Measurements from ENCODE around the gene TMEM143. TPM values are rescaled to one million over a fixed set of nuclear protein-coding genes. Genes with fewer than 3 reads are reported as not detected.

Gene TMEM143
- total RNA-seq, 1 experiment from 2014 or later, result 15.2 TPM

GRCh38 chr19:48319647-48320541 is 43.8 kb downstream of the TMEM143 start:
- no peaks in the 10 kb centered on the region for H3K79me2 ChIP-seq (ENCODE audit: insufficient read depth, low read length)
- peak overlapping the region; percentile 50 for H3K4me2 ChIP-seq (ENCODE audit: insufficient read depth, insufficient read length, low read length)

More at GRCh38 chr19:48319647-48320541, 43.8 kb downstream of the TMEM143 start:
- H3K27me3 Mint-ChIP-seq (ENCODE audit: low read depth), result peaks cover 10% of the 10 kb centered on the region
- H3K4me1 Mint-ChIP-seq, result peaks cover 27 to 43% of the 10 kb centered on the region in 2 experiments
- no peak overlapping the region for H2BK120ac ChIP-seq (ENCODE audit: low read depth, low read length, poor library complexity, severe bottlenecking)
- no peaks in the 10 kb centered on the region for H3K4me1 ChIP-seq (ENCODE audit: insufficient read depth, low read length)
- H4K8ac ChIP-seq (replicated peaks; ENCODE audit: insufficient read length, low read depth, low read length), result no peak overlapping the region
- no peak overlapping the region for H3T11ph ChIP-seq (ENCODE audit: low read length)
- no peak overlapping the region for H3K23ac ChIP-seq (ENCODE audit: insufficient read length, low read depth, low read length)
- no peak overlapping the region for H4K91ac ChIP-seq (ENCODE audit: insufficient read length, low read depth, low read length)
- no peak overlapping the region for H3K4ac ChIP-seq (ENCODE audit: low read depth, low read length)
- H3K14ac ChIP-seq (ENCODE audit: insufficient read depth, low read length), result peak overlapping the region; percentile 19; the same call in 1 of the 2 replicates
- no peaks in the 10 kb centered on the region for H3K9me3 Mint-ChIP-seq
- no peak overlapping the region for H3K56ac ChIP-seq (ENCODE audit: insufficient read length, low read depth, low read length)
- H4K20me1 ChIP-seq (ENCODE audit: control insufficient read depth, insufficient read depth, insufficient read length), result no peaks in the 10 kb centered on the region
- H4K5ac ChIP-seq (ENCODE audit: insufficient read length, low read depth, low read length), result no peak overlapping the region
- peaks cover 4% of the 10 kb centered on the region for H3K23me2 ChIP-seq (ENCODE audit: insufficient read length, low read depth, low read length, poor library complexity, severe bottlenecking)
- H3K36me3 Mint-ChIP-seq (ENCODE audit: insufficient read depth in 1 of 3, low read depth in 3 of 3), result no peaks in the 10 kb centered on the region; a peak in 1 of 7 replicates
- TF ChIP-seq, protein P1, sequence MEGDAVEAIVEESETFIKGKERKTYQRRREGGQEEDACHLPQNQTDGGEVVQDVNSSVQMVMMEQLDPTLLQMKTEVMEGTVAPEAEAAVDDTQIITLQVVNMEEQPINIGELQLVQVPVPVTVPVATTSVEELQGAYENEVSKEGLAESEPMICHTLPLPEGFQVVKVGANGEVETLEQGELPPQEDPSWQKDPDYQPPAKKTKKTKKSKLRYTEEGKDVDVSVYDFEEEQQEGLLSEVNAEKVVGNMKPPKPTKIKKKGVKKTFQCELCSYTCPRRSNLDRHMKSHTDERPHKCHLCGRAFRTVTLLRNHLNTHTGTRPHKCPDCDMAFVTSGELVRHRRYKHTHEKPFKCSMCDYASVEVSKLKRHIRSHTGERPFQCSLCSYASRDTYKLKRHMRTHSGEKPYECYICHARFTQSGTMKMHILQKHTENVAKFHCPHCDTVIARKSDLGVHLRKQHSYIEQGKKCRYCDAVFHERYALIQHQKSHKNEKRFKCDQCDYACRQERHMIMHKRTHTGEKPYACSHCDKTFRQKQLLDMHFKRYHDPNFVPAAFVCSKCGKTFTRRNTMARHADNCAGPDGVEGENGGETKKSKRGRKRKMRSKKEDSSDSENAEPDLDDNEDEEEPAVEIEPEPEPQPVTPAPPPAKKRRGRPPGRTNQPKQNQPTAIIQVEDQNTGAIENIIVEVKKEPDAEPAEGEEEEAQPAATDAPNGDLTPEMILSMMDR (conservative IDR thresholded peaks at IDR 0.05), result peak; percentile 88
- no peak overlapping the region for H2BK12ac ChIP-seq (ENCODE audit: insufficient read length, low read depth, low read length)
- no peak overlapping the region for H2AK5ac ChIP-seq (ENCODE audit: insufficient read length, low read length)
- no peak overlapping the region for H3K9ac ChIP-seq (ENCODE audit: extremely low read depth, insufficient read length, low read length)
- no peaks in the 10 kb centered on the region for H3K79me1 ChIP-seq (ENCODE audit: insufficient read depth, low read depth, low read length, poor library complexity, severe bottlenecking)
- H2BK15ac ChIP-seq (ENCODE audit: low read depth, low read length), result no peak overlapping the region; the same call in 1 of the 2 replicates
- DNase-seq, result peak; percentile 88
- H3K27ac ChIP-seq (ENCODE audit: insufficient read length, low read depth, low read length), result no peak overlapping the region
- no CpG with 5 or more reads among the region's 16 CpGs for WGBS (ENCODE audit: extremely low coverage, insufficient read length, low lambda C conversion rate)
- peak overlapping the region; percentile 90 to 98 (median 90); a peak in 6 of 7 replicates for H3K27ac Mint-ChIP-seq
- no peaks in the 10 kb centered on the region for H3K27me3 ChIP-seq (ENCODE audit: insufficient read depth, low read length)
- H3K9me3 ChIP-seq (ENCODE audit: control insufficient read depth, low read depth, low read length), result no peaks in the 10 kb centered on the region
- H2AFZ ChIP-seq (ENCODE audit: low read length), result no peak overlapping the region
- no peak overlapping the region for H2BK5ac ChIP-seq (ENCODE audit: insufficient read length, low read length)
- peak overlapping the region; percentile 36 for H3K18ac ChIP-seq (ENCODE audit: insufficient read length, low read depth, low read length)
- H2BK20ac ChIP-seq (ENCODE audit: low read depth, low read length, poor library complexity, severe bottlenecking), result no peak overlapping the region
- H3K4me3 Mint-ChIP-seq, result peak overlapping the region; percentile 81 to 91; a peak in 4 of 5 replicates
